HCT116 (cell line): ENCODE data around the gene ELF2. TPM values are rescaled to one million over a fixed set of nuclear protein-coding genes. Genes with fewer than 3 reads are reported as not detected.
"Not testable (repeated sequence)": the region's sequence is repeated elsewhere in the genome, so short reads cannot be mapped to it uniquely, and the experiment has no call there.

Source experiments
- ATAC-seq: fragments of 200-7000 bp; cut with Tn5 transposase; 2 replicates; pipeline ENCODE4 v1.9.1; 2020; ENCODE audit warnings: mild to moderate bottlenecking, moderate library complexity
- BruUV-seq: library from RNA; stranded (reverse); fragments of 400-500 nt; replicated peaks from 2 replicates; lab custom pipeline; 2021; lab: Mats Ljungman, UMichigan
- CTCF ChIA-PET: fragments of 300-600 bp; sonication (Branson Sonifier 250); formaldehyde crosslinking; loops from one replicate; lab custom pipeline; 2021; ENCODE audit warnings: antibody characterized with exemption; lab: Charles Lee
- POLR2A ChIA-PET: fragments of 300-600, 350-600 bp; sonication (Branson Sonifier 250); formaldehyde crosslinking; loops from one replicate; lab custom pipeline; 2021; ENCODE audit warnings: antibody characterized with exemption; lab: Charles Lee
- RAD21 ChIA-PET, 2 experiments: fragments of 300-600 bp; sonication (Branson Sonifier 250); formaldehyde crosslinking; loops; one replicate each; lab custom pipeline; 2023; ENCODE audit warnings: low total read pairs in 2 of 2; ENCODE audit not compliant: uncharacterized antibody in 2 of 2, unreplicated experiment in 2 of 2, low non-redundant PET in 1 of 2; lab: Charles Lee
- DNase-seq: peaks from one replicate; pipeline ENCODE4 v3.0.0-alpha.2; 2010; ENCODE audit warnings: low read depth, low spot score
- H2AFZ ChIP-seq: fragments of 200-600 bp; shearing (Covaris generic), sonication (generic); 2 replicates; pipeline ENCODE4 v1.6.1; 2017; ENCODE audit warnings: low read depth, mixed run types, mixed read lengths, antibody characterized with exemption, low read length; ENCODE audit not compliant: poor library complexity, severe bottlenecking
- H3K27ac ChIP-seq: 2 replicates; pipeline ENCODE4 v1.5.1; 2012; ENCODE audit warnings: low read depth, low read length
- H3K27me3 ChIP-seq: fragments of 200-600 bp; sonication (generic); 2 replicates; pipeline ENCODE4 v1.6.1; 2016; ENCODE audit warnings: mixed run types, low read length, mixed read lengths; ENCODE audit not compliant: insufficient read depth
- H3K36me3 ChIP-seq, 2 experiments: fragments of 200-500 bp in 1 of 2; fragments of 200-600 bp in 1 of 2; sonication (Bioruptor generic) in 1 of 2; sonication (generic) in 1 of 2; 2 replicates each; pipeline versions ENCODE4 v1.5.1 to v1.6.1; 2014 to 2016; ENCODE audit warnings: low read length in 2 of 2, inconsistent platforms in 1 of 2, mixed read lengths in 1 of 2, mixed run types in 1 of 2; ENCODE audit not compliant: insufficient read depth in 2 of 2, control insufficient read depth in 1 of 2
- H3K4me1 ChIP-seq, 2 experiments: fragments of 200-600 bp in 1 of 2; sonication (generic) in 1 of 2; 2 replicates each; pipeline versions ENCODE4 v1.5.1 to v1.6.1; 2012 to 2017; ENCODE audit warnings: low read length in 2 of 2, inconsistent platforms in 1 of 2, mild to moderate bottlenecking in 1 of 2, mixed read lengths in 1 of 2, mixed run types in 1 of 2, moderate library complexity in 1 of 2; ENCODE audit not compliant: insufficient read depth in 2 of 2, control insufficient read depth in 1 of 2
- H3K4me2 ChIP-seq: fragments of 200-600 bp; sonication (generic); 2 replicates; pipeline ENCODE4 v1.6.1; 2017; ENCODE audit warnings: mixed run types, low read length, mixed read lengths
- H3K4me3 ChIP-seq, 2 experiments: fragments of 200-600 bp in 1 of 2; sonication (generic) in 1 of 2; replicated peaks in 1 of 2; 2 replicates each; pipeline ENCODE4 v1.5.1; 2011 to 2016; ENCODE audit warnings: low read length in 2 of 2, control low read depth in 1 of 2, low read depth in 1 of 2, mild to moderate bottlenecking in 1 of 2, mixed read lengths in 1 of 2, mixed run types in 1 of 2
- H3K79me2 ChIP-seq: fragments of 200-600 bp; sonication (generic); 2 replicates; pipeline ENCODE4 v1.6.1; 2017; ENCODE audit warnings: mild to moderate bottlenecking, mixed run types, low read length, moderate library complexity, mixed read lengths; ENCODE audit not compliant: insufficient read depth
- H3K9ac ChIP-seq: fragments of 200-600 bp; sonication (generic); 2 replicates; pipeline ENCODE4 v1.6.1; 2016; ENCODE audit warnings: low read length, mixed read lengths
- H3K9me2 ChIP-seq: fragments of 200-600 bp; sonication (generic), shearing (Covaris generic); 2 replicates; pipeline ENCODE4 v1.6.1; 2017; ENCODE audit warnings: mixed run types, mild to moderate bottlenecking, moderate library complexity; ENCODE audit not compliant: insufficient read depth
- H3K9me3 ChIP-seq, 2 experiments: fragments of 200-500 bp in 1 of 2; fragments of 200-600 bp in 1 of 2; sonication (Bioruptor generic) in 1 of 2; sonication (generic) in 1 of 2; 2 replicates each; pipeline ENCODE4 v1.6.1; 2014 to 2017; ENCODE audit warnings: low read length in 2 of 2, mixed read lengths in 2 of 2, inconsistent platforms in 1 of 2, low read depth in 1 of 2, mild to moderate bottlenecking in 1 of 2, mixed run types in 1 of 2, moderate library complexity in 1 of 2; ENCODE audit not compliant: control insufficient read depth in 1 of 2, insufficient read depth in 1 of 2
- H4K20me1 ChIP-seq: fragments of 200-600 bp; sonication (generic), shearing (Covaris generic); 2 replicates; pipeline ENCODE4 v1.6.1; 2017; ENCODE audit warnings: mixed run types, mild to moderate bottlenecking, moderate library complexity; ENCODE audit not compliant: insufficient read depth
- CBX3 ChIP-seq: IDR thresholded peaks from 2 replicates; pipeline ENCODE4 v1.6.1; 2012; ENCODE audit warnings: low read depth
- CTCF ChIP-seq, 3 experiments: fragments of 200-600 bp in 1 of 3; sonication (generic) in 1 of 3; IDR thresholded peaks in 2 of 3; conservative IDR thresholded peaks in 1 of 3; 2 replicates each; pipeline ENCODE4 v1.5.1; 2012 to 2017; ENCODE audit warnings: low read depth in 2 of 3, low read length in 2 of 3, antibody characterized with exemption in 1 of 3, borderline replicate concordance in 1 of 3, control low read depth in 1 of 3, mild to moderate bottlenecking in 1 of 3, mixed read lengths in 1 of 3, mixed run types in 1 of 3, moderate library complexity in 1 of 3; ENCODE audit not compliant: insufficient read depth in 1 of 3
- EZH2 ChIP-seq: fragments of 200-600 bp; sonication (generic); IDR thresholded peaks from 2 replicates; pipeline ENCODE4 v1.6.1; 2017; ENCODE audit warnings: antibody characterized with exemption, mixed run types
- JUND ChIP-seq: IDR thresholded peaks from 2 replicates; pipeline ENCODE4 v1.6.1; 2012
- RAD21 ChIP-seq: IDR thresholded peaks from 2 replicates; pipeline ENCODE4 v1.6.1; 2012; ENCODE audit warnings: low read depth, mild to moderate bottlenecking
- intact Hi-C: fragments of 100-400 bp; cut with micrococcal nuclease; formaldehyde crosslinking; loops from 2 replicates; pipeline ENCODE4 v1.10.0; 2022
- total RNA-seq: library from RNA; stranded (reverse); gene quantifications from one replicate; pipeline ENCODE4 v1.2.1, GENCODE V29; 2021; ENCODE audit not compliant: unreplicated experiment

ELF2 gene
- total RNA-seq, 1 experiment from 2014 or later, result 28.2 TPM

GRCh38 chr4:139011225-139011950, 165.6 kb downstream of the ELF2 start (continued):
- no peak for TF ChIP-seq CTCF (IDR thresholded peaks at IDR 0.05 in 2 of 3, conservative IDR thresholded peaks at IDR 0.05 in 1 of 3; ENCODE audit: borderline replicate concordance in 1 of 3, insufficient read depth in 1 of 3, low read depth in 2 of 3, low read length in 2 of 3)

- DNase-seq, result no peak
- no peaks in the 10 kb centered on the region for H3K79me2 ChIP-seq
- H3K27ac ChIP-seq, result no peak overlapping the region
Observed at GRCh38 chr4:139009702-139010101, 167.3 kb downstream of the ELF2 start.

GRCh38 chr4:139008278-139008677, 168.7 kb downstream of the ELF2 start:
- ATAC-seq, POLR2A ChIA-PET: not testable (repeated sequence)

More at GRCh38 chr4:139009702-139010101, 167.3 kb downstream of the ELF2 start:
- TF ChIP-seq CBX3 (no peak), JUND (no peak), EZH2 (no peak), RAD21 (no peak)
- TF ChIP-seq, all 23 proteins: peak for 0
- Histone ChIP-seq H4K20me1 (no peaks in the 10 kb centered on the region), H3K36me3 (no peaks in the 10 kb centered on the region), H3K4me3 (no peak overlapping the region), H3K9me2 (no peaks in the 10 kb centered on the region), H2AFZ (no peak overlapping the region), H3K27me3 (no peaks in the 10 kb centered on the region), H3K4me1 (peaks cover 7 to 21% of the 10 kb centered on the region in 2 experiments), H3K4me2 (no peak overlapping the region), H3K9me3 (no peaks in the 10 kb centered on the region), H3K9ac (no peak overlapping the region)
- ChIA-PET POLR2A (no interaction called here), RAD21 (no interaction called here), CTCF (interaction anchor here (0.6 kb wide), 1 partner anchor 8 kb away, joined by 4 read pairs; no protein-coding TSS in a partner anchor)
- intact Hi-C loops, result no loop called here
- no TSS peak for BruUV-seq
- ATAC-seq, result no peak

More at GRCh38 chr4:139008278-139008677, 168.7 kb downstream of the ELF2 start:
- H3K36me3 ChIP-seq, DNase-seq, BruUV-seq, H3K27me3 ChIP-seq, RAD21 ChIA-PET, H3K4me3 ChIP-seq, H2AFZ ChIP-seq, H3K9me2 ChIP-seq, intact Hi-C loops, H3K27ac ChIP-seq, H3K79me2 ChIP-seq, CTCF ChIA-PET, H3K4me2 ChIP-seq, H3K4me1 ChIP-seq, H3K9ac ChIP-seq, H4K20me1 ChIP-seq, H3K9me3 ChIP-seq: not testable (repeated sequence)
